Skeletal muscle satellite cell (primary cell): ENCODE results near the gene MPL.

Source experiments
- H3K27me3 ChIP-seq: 2 replicates; pipeline ENCODE4 v1.7.0; 2013; ENCODE audit warnings: low read length; ENCODE audit not compliant: control insufficient read depth, insufficient read depth
- H3K36me3 ChIP-seq: 2 replicates; pipeline ENCODE4 v1.7.0; 2013; ENCODE audit warnings: mild to moderate bottlenecking, control low read depth, low read length; ENCODE audit not compliant: insufficient read depth
- H3K4me1 ChIP-seq: 2 replicates; pipeline ENCODE4 v1.7.0; 2013; ENCODE audit warnings: low read length; ENCODE audit not compliant: control insufficient read depth, insufficient read depth
- H3K4me2 ChIP-seq: 2 replicates; pipeline ENCODE4 v1.7.0; 2013; ENCODE audit warnings: mild to moderate bottlenecking, low read length
- H3K4me3 ChIP-seq: 2 replicates; pipeline ENCODE4 v1.7.0; 2013; ENCODE audit warnings: low read length
- H3K9ac ChIP-seq: 2 replicates; pipeline ENCODE4 v1.7.0; 2013; ENCODE audit warnings: mild to moderate bottlenecking, low read depth, low read length, moderate library complexity
- H3K9me3 ChIP-seq: replicated peaks from 2 replicates; pipeline ENCODE4 v1.7.0; 2013; ENCODE audit warnings: mild to moderate bottlenecking, control low read depth, low read length

The MPL gene

GRCh38 chr1:43308635-43309404 is 28.8 kb upstream of the MPL start:
- Histone ChIP-seq H3K4me1 (no peaks in the 10 kb centered on the region), H3K27me3 (peaks cover 19% of the 10 kb centered on the region)

GRCh38 chr1:43309405-43310025 is 28.1 kb upstream of the MPL start:
- Histone ChIP-seq H3K9me3 (no peaks in the 10 kb centered on the region), H3K4me2 (no peak overlapping the region), H3K9ac (no peak overlapping the region), H3K4me3 (no peak overlapping the region), H3K36me3 (no peaks in the 10 kb centered on the region), H3K27me3 (peaks cover 19% of the 10 kb centered on the region), H3K4me1 (no peaks in the 10 kb centered on the region)

More at GRCh38 chr1:43308635-43309404, 28.8 kb upstream of the MPL start:
- Histone ChIP-seq H3K36me3 (no peaks in the 10 kb centered on the region), H3K4me2 (no peak overlapping the region), H3K9me3 (no peaks in the 10 kb centered on the region), H3K4me3 (no peak overlapping the region), H3K9ac (no peak overlapping the region)

DNA sequence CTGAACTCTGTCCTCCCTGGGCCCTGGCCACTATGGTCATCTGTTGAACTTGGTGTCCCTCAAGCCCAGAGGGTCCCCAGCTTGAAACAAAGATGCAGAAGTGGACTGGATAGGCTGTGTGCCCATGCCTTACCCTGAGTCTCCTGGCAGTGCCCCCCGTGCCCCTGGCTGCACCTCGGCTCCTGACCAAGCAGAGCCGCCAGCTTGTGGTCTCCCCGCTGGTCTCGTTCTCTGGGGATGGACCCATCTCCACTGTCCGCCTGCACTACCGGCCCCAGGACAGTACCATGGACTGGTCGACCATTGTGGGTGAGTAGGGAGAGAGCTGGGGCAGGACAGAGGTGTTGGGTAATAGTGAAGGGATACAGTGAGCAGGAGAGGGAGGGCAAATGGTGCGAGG is 26.1 kb upstream of the MPL start:
- no peak overlapping the region for H3K4me3 ChIP-seq
- no peak overlapping the region for H3K4me2 ChIP-seq
- H3K4me1 ChIP-seq: no peaks in the 10 kb centered on the region
- peaks cover 11% of the 10 kb centered on the region for H3K27me3 ChIP-seq
- no peaks in the 10 kb centered on the region for H3K36me3 ChIP-seq
- no peaks in the 10 kb centered on the region for H3K9me3 ChIP-seq
- H3K9ac ChIP-seq: no peak overlapping the region

- no peak overlapping the region for H3K9ac ChIP-seq
- H3K4me2 ChIP-seq: no peak overlapping the region
- no peaks in the 10 kb centered on the region for H3K9me3 ChIP-seq
- no peak overlapping the region for H3K4me3 ChIP-seq
- no peaks in the 10 kb centered on the region for H3K36me3 ChIP-seq
- peaks cover 11% of the 10 kb centered on the region for H3K27me3 ChIP-seq
- H3K4me1 ChIP-seq: no peaks in the 10 kb centered on the region
Observed at GRCh38 chr1:43312212-43312623, 25.4 kb upstream of the MPL start.

GRCh38 chr1:43312663-43313515 is 24.7 kb upstream of the MPL start:
- Histone ChIP-seq H3K9me3 (no peaks in the 10 kb centered on the region), H3K4me1 (no peaks in the 10 kb centered on the region), H3K9ac (no peak overlapping the region), H3K4me3 (no peak overlapping the region), H3K27me3 (peaks cover 5% of the 10 kb centered on the region), H3K36me3 (no peaks in the 10 kb centered on the region), H3K4me2 (no peak overlapping the region)

DNA sequence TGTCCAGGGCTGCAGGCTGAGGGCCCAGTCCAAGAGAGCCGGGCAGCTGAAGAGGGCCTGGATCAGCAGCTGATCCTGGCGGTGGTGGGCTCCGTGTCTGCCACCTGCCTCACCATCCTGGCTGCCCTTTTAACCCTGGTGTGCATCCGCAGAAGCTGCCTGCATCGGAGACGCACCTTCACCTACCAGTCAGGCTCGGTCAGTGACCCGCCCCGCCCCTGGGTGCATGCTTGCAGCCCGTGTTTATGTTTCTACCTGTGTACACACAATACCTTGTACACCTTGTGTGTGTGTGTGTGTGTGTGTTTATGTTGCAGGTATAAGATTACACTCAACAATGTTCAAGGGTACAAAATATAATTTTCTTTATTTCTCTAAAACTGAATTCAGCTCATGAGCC is 23.8 kb upstream of the MPL start:
- no peaks in the 10 kb centered on the region for H3K36me3 ChIP-seq

DNA sequence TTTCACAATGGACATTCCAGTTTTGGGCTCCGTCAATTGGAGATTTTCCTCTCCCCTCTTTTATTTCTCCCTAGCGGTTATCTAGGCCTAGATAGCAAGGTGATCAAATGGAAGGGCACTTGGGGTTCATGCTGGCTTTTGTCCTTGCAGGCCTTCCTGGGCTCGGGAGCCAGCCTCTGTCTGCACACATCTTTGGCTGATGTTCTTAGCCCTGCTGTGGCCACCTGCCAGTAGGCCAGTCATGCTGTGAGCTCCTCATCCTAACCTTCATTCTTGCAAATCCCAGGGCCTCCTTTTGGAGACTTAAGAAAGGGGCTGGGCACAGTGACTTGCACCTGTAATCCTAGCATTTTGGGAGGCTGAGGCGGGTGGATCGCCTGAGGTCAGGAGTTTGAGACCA is 23.4 kb upstream of the MPL start:
- no peak overlapping the region for H3K9ac ChIP-seq
- no peaks in the 10 kb centered on the region for H3K36me3 ChIP-seq
- no peaks in the 10 kb centered on the region for H3K9me3 ChIP-seq
- H3K4me2 ChIP-seq: no peak overlapping the region
- no peak overlapping the region for H3K4me3 ChIP-seq
- peaks cover 3% of the 10 kb centered on the region for H3K27me3 ChIP-seq
- no peaks in the 10 kb centered on the region for H3K4me1 ChIP-seq

More for the DNA sequence above, 23.8 kb upstream of the MPL start:
- no peak overlapping the region for H3K9ac ChIP-seq
- H3K4me3 ChIP-seq: no peak overlapping the region
- H3K4me2 ChIP-seq: no peak overlapping the region
- peaks cover 3% of the 10 kb centered on the region for H3K27me3 ChIP-seq
- no peaks in the 10 kb centered on the region for H3K4me1 ChIP-seq
- H3K9me3 ChIP-seq: no peaks in the 10 kb centered on the region

DNA sequence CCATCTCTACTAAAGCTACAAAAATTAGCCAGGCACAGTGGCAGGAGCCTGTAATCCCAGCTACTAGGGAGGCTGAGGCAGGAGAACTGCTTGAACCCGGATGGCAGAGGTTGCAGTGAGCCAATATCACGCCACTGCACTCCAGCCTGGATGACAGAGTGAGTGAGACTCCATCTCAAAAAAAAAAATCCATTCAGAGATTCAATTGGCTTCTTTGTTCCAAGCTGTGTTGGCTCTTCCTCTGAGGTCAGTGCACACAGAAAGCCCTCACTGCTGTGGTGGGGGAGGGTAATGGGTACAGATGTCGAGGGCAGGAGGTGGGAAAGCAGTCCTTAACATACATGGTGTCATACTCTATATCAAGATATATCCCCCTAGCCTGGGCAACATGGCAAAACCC is 22.1 kb upstream of the MPL start:
- Histone ChIP-seq H3K36me3 (no peaks in the 10 kb centered on the region), H3K4me1 (no peaks in the 10 kb centered on the region)

GRCh38 chr1:43315963-43316737 is 21.5 kb upstream of the MPL start:
- Histone ChIP-seq H3K4me3 (no peak overlapping the region), H3K36me3 (no peaks in the 10 kb centered on the region), H3K4me2 (no peak overlapping the region), H3K27me3 (peaks cover 3% of the 10 kb centered on the region), H3K9me3 (no peaks in the 10 kb centered on the region), H3K9ac (no peak overlapping the region), H3K4me1 (no peaks in the 10 kb centered on the region)

More for the DNA sequence above, 22.1 kb upstream of the MPL start:
- H3K4me3 ChIP-seq: no peak overlapping the region
- no peaks in the 10 kb centered on the region for H3K9me3 ChIP-seq
- peaks cover 3% of the 10 kb centered on the region for H3K27me3 ChIP-seq
- H3K9ac ChIP-seq: no peak overlapping the region
- H3K4me2 ChIP-seq: no peak overlapping the region

- Histone ChIP-seq H3K36me3 (no peaks in the 10 kb centered on the region), H3K4me2 (no peak overlapping the region), H3K4me3 (no peak overlapping the region), H3K9me3 (no peaks in the 10 kb centered on the region), H3K9ac (no peak overlapping the region), H3K4me1 (no peaks in the 10 kb centered on the region), H3K27me3 (no peaks in the 10 kb centered on the region)
Observed at GRCh38 chr1:43316738-43317520, 20.7 kb upstream of the MPL start.
